Vagina (tissue), 2 donors: Measurements from ENCODE around the gene SULT4A1.

Source experiments
- CTCF ChIP-seq, 3 experiments: fragments of 450-650 bp in 2 of 3; fragments of 200-600 bp in 1 of 3; sonication (generic) in 1 of 3; IDR thresholded peaks; one replicate each; pipeline ENCODE4 v1.5.1; 2017 to 2019; ENCODE audit warnings: antibody characterized with exemption in 3 of 3, mild to moderate bottlenecking in 2 of 3, moderate library complexity in 2 of 3
- POLR2AphosphoS5 ChIP-seq, 2 donors: sonication (generic); formaldehyde crosslinking; IDR thresholded peaks; one replicate each; pipeline ENCODE4 v1.9.0; 2017; ENCODE audit warnings: antibody characterized with exemption in 2 of 2, mild to moderate bottlenecking in 2 of 2, low read depth in 1 of 2; ENCODE audit not compliant: insufficient read depth in 1 of 2

GRCh38 chr22:43867839-43868635 lies 5.7 kb upstream of the SULT4A1 start:
- TF ChIP-seq CTCF (IDR thresholded peaks at IDR 0.05) (no peak), POLR2AphosphoS5 (IDR thresholded peaks at IDR 0.05; ENCODE audit: insufficient read depth in 1 of 2, low read depth in 1 of 2) (no peak)
